NCI-H1930 (cell line): ENCODE data around the gene CCM2L.

Source experiments
- DNase-seq, 2 experiments: peaks; one replicate each; lab custom pipeline; 2025; lab: John Stamatoyannopoulos, UW

CCM2L gene

DNA sequence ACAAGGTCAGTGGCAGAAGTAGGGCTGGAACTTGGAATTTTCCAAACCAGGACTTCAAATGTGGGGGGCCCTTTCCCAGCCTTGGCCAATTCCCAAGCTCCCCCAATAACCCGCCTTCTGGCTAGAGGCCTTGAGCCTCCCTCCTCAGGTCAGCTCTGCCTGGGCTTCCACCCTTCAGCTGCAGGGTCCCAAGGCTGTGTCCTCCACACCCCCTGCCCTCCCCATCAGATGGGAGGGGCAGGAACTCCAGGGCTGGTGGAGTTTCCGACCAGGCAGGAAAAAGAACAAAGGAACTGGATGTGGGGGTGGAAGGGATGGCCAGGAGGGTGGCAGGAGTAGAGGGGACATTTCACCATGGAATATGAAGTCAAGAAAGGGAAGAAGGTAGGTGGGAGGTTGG lies at the start of gene CCM2L:
TSS of gene CCM2L (plus strand) at position 338 of the 400 bp plus-strand sequence. CDS start at position 355, 17 bp downstream.
- DNase-seq = no peak

DNA sequence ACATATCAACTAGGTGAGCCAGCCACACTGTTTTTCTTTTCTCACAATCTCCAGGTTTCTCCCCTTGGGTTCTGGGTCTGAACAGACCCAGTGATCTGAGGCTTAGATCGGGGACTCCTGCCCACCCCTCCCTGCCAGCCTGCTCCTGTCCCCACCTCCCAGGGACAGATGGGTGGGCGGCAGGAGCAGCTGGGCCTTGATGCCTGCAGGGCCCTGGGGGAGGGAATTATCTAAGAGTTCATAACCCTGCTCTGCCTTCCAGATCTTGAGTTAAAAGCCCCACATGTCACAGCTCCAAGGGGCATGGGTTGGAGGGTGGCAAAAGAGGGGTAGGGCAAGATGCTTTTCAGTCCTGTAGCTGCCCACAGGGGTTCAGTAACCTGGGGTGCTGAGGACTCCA lies 47.5 kb upstream of the CCM2L start:
- no peak for DNase-seq

DNA sequence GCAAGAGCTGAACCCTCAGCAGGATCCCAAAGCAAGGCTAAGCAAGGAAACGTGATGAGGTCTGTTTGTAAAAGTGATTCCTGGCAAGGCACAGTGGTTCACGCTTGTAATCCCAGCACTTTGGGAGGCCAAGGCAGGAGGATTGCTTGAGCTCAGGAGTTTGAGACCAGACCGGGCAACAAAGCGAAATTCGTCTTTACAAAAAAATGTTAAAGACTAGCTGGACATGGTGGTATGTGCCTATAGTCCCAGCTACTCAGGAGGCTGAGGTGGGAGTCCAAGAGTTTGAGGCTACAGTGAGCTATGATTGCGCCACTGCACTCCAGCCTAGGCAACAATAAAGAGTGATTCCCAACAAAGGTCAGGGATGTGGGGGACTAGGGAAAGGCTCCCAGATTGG lies 46.3 kb upstream of the CCM2L start:
- no peak for DNase-seq

DNA sequence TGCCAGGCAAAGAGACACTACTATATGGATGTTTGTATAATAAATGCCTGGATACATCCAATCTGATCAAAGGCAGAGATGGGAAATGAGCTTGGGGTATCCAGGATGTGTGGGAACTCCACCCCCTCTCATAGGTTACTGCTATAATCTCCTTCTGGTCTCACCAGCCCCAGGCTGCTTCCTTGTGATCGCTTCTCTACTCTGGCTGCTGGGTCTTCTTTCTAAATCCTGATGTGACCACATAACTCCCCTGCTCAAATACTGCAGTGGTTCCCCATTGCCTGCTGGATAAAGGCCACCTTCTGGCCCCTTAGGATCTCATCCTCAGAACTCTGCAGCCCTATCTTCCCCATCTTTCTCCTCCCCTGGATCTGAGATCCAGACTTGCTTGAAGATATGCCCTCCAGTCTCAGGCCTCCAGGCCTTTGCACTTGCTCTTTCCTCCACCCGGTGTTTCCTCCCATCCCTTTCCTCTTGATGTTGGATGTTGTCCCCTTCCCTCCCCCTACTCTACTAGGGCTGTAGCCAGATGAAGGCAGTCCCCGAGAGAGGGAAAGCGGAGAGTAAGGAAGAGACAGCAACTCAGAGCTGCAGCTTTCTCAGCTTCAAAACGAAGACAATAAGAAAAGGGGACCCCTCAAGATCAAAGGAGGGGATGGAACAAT lies 43.1 kb upstream of the CCM2L start:
- DNase-seq = no peak

DNA sequence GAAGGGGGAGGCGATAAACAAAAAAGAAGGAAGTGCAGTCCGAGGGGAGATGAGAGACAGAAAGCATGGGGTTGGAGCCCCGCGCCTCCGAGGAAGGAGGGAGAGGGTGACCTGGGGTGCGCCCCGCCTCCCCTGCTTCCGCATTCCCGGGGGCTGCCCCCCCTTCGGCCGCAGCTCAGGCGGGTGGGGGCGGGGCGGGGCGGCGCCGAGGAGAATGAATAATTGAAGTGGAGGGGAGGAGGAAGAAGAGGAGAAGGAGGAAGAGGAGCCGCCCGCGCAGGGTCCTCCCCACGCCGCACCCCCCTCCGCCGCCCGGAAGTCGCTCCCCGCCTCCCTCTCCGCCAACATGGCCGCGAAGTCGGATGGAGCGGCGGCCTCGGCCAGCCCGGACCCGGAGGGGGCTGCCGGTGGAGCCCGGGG lies 42.4 kb upstream of the CCM2L start, which contains the start of gene XKR7:
TSS of gene XKR7 (plus strand) at position 322 of the 420 bp plus-strand sequence. CDS start at position 347, 25 bp downstream.
- DNase-seq = peak; percentile 48 to 67

DNA sequence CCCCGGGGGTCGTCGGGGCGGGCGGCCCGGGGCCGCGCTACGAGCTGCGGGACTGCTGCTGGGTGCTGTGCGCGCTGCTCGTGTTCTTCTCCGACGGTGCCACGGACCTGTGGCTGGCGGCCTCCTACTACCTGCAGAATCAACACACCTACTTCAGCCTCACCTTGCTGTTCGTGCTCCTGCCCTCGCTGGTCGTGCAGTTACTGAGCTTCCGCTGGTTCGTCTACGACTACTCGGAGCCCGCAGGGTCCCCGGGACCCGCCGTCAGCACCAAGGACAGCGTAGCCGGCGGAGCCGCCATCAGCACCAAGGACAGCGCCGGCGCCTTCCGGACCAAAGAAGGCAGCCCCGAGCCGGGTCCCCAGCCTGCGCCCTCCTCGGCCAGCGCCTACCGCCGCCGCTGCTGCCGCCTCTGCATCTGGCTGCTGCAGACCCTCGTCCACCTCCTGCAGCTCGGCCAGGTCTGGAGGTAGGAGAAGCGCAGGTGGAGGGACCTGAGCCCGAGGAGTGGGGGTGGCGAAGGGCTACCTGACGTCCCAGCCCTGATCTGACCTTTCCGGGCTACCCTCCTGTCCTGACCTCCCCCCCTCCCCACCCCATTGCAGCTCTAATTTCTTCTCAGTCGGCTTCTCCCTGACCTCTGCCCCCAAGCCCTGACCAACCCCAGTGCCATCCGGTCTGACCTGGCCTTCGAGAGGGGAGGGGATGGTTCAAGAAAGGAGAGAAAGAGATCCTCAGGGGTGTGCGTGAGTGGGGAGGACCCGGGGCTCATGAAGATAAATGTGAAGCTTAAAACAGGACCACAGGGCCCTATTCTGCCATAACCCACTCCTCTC lies 41.7 kb upstream of the CCM2L start:
- no peak for DNase-seq

DNA sequence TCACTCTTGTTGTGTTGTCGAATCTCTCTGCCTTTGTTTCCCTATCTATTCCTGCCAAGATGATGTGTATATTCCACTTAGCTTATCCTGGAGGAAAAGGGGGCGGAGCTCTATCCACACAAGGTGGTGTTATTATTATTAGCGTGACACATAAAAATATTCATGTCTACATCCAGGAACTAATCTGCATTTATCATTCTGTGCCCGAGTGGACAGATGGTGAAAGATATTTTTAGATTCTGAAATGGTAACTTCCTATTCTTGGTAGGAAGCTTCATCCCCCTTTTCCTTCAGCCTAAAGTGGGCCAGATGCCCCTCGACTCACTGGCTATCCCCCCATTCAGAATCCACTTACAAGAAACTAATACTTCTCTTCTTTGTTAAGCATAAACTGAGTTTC lies 40.2 kb upstream of the CCM2L start:
- DNase-seq = no peak

DNA sequence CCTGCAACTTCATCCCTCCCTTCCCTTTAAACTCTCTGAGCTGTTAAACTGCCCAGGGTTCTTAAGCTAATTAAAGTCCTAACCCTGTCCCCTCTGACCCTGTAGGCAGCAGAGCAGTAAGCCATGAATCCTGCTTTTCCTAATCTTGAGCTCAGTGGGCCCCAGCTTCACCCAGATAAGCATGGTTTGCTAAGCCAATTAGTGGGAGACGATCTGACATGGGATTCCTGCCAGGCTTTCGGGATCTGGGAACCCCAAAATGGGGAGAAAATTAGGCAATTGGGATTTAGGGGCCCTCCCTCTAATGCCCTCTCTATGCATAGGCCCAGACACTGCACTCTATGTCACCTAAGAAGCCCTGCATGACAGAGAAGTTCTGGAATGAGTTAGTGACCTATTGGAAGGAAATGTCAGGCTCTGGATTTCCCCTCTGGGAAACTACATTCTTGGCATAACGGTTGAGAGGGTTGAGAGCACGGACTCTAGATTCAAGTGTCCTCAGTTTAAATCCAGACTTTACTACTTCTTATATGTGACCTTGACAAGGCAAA lies 37.7 kb upstream of the CCM2L start:
- no peak for DNase-seq

DNA sequence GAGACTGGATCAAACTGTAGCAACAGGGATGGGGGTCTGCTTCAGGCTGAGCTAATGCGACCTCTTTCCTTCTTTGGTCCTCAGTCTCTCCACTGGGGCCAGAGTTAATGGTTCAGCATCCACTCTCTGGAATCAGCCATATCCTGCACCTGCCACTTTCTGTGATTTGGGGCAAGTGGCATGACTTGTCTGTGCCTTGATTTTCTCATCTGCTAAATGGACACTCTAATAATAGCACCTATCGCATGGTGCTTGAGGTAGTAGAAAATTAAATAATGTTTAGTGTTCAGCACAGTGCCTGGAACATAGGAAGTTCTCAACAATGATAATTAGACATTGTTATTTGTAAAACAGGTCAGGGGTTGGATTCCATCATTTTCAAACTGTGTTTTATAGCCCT lies 35.9 kb upstream of the CCM2L start:
- DNase-seq = no peak

DNA sequence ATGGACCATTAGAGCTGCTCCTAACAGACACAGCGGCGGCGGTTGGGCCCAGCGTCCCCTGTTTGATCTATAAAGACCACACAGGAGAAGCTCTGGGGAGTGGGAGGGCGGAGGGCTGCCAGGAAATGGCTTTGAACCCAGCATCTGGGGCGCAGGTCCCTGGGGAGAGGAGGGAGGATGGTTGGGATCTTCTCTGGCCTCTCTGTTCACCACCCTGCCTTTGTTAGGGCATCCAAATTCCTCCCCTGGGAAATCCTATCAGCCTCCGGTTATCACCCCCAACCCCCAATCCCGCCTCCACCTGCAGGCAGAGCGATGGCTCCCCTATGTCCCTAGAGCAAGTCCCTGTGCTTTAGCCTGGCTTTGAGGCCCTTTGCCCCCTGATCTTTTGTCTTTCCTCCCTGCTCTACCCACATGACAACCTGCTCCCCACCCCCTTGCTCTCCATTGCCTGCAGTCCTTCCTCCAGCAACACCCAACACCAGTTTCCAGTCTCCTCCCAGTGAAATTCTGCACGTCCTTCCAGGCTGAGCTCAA lies 35.2 kb upstream of the CCM2L start:
- no peak for DNase-seq

DNA sequence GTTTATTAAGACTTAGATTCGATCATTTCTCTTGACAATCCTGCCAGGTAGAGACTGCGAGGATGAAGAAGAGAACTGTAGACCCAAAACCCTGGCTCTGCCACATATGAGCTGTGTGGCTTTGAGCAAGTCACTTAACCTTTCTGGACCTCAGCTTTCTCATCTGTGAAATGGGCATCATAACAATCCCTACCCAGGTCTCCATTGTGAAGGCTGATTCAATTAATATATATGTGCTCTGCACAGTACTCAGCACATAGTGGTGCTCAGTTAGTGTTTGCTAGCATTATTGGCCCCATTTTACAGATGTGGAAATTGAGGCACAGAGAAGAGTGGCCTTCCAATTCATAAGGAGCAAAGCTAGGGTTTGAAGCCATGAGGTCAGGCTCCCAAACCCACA lies 34.4 kb upstream of the CCM2L start:
- no peak for DNase-seq

DNA sequence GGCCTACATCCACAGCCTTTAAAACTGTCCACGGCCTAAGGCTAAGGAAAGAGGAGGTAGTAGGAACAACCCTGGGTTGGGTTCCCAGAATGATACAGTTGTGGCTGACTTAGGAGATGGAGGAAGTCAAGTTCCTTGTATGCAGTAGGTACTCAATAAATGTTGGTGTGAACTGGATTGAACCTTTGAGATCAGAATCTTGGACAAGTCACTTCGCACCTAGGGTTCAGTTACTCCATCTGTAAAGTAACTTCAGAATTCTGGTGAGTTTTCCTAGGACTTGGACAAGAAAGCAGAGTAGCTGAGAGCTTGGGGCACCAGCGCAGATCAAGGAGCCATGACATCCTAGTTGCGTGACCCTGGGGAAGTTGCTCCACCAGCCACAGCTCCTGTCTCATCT lies 33.2 kb upstream of the CCM2L start:
- no peak for DNase-seq

DNA sequence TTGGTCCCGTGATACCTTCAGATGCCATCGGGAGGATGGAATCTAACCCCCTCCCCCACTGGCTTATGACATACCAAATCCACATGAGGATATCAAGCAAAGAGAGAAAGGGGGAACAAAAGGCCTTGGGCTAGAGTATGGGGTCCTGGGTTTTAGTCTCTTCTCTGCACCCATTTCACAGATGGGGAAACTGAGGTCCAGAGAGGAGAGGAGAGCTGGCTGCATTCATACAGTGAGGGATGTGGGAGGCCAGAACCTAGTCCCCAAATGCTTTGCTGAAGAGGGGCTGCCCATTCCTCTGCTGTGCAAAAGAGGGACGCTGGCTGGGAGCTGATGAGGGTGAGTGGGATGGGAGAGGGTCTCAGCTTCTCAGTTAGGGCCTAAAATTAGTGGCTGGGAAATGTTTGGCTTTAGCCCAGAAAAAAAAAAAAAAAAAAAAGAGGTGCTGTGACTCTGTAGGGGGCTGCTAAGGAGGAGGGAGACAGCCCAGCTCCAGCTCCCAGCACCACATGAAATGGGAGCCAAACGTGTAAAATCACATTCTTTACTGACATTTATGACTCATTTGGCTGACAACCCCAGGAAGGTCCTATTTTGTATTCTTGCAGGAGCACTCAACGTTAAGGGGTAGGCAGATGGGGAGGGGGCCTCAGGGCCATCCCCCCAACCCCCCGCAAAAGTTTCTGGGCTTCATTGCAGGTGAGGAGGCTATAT lies 30.4 kb upstream of the CCM2L start:
- DNase-seq = no peak

DNA sequence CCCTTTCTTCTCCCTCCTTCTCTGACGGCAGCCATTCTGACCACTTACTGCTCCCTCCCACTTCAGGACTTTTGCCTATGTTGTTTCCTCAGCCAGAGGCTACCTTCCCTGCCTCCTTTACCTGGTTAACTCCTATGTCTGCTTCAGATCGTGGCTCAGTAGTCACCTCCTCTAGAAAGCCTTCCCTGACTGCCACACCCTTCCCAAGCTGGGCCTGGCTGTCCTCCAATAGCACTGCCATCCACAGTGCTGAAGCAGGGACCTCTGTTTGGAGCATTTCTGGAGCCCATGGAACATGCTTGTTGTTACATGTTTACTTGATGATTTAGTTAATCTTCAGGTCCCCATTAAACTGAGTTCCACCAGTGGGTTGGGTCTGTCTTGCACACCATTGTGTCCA lies 28.5 kb upstream of the CCM2L start:
- no peak for DNase-seq

DNA sequence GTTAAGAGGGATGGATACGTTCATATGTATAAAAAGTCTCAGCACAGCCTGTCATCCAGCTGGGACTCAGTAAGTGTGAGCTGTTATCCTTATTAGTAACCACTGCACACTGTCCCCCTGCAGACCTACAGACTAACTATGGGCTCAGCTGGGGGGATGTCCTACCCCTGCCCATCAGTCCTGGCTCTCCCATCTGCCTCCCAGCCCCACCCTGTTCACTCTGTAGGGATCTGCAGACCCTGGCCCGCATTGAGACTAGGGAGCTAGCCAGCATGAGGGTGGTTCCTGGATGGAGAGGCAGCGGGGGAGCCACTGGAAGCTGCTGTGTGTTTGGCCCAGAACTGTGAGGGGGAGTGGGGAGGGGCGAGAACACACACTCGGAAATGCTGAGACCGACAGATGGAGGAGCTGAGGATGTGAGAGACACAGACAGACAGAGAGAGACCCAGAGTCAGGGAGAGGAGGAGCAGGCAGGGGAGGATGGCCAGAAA lies 25.2 kb upstream of the CCM2L start:
- no peak for DNase-seq

DNA sequence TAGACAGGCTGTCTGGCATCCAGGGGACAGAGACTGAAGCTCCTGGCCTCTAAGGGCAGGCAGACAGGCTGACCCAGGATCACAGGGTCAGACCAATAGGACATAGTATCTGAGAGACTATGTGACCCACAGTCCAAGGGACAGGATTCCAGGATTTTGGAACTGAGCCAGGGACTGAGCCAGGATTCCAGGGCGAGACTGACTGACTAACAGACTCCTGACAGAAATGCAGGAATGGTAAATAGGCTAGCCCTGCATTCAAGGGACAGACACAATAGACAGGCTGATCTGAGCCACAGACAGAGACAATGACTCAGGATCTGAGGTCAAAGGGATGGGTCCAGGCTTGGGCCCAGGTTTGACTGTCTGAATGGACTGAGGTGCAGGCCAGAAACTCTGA lies 22.5 kb upstream of the CCM2L start:
- DNase-seq = no peak

DNA sequence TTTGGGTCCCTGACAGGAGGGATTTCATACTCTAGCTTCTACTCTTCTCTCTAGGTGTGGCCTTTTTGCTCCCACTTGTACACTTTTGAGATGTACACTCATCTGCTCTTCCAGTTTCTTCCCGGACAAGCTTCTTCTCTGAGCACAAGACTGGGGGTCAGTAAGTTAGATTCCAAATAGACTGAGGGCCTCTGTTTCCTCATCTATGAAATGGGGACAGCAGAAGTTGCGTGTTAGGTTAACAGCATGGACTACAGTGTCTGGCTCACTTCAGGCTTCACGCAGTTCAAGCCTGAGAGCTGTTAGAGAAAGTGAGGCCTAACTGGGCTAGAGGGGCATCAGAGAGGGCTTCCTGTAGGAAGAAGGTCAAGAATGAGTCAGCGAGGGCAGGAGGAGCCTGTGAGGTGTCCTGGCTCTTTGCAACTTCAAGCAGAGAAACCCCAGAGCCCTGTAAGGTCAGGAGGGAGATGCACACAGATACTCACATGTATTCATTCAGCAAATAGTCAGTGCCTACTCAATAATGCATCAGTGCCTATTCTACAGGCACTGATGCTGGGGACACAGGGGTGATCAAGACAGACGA lies 21.7 kb upstream of the CCM2L start:
- no peak for DNase-seq

DNA sequence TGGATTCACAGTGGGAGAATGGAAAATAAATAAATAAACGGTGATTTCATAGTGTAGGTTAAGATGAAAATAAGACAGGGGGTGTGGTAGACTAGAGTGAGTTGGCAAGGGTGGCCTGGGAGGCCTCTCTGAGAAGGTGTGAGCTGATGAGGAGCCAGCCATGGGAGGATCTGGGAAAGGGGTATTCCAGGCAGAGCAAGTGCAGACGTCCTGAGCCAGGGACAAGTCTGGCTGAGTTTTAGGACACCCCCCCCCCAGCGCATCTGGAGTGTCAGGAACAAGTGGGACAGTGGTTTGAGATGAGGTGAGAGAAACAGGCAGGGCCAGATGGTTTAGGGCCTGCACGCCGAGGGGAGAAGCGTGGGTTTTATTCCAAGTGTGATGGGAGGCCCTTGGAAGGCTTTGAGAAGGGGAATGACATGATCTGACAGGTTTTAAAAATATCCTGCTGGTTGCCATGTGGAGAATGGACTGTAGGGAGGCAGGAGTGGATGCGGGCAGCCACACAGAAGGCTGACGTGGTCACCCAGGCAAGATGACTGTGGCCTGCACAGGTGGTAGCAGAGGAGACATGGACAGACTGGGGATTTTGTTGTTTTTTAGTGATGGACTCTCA lies 21.1 kb upstream of the CCM2L start:
- no peak for DNase-seq

DNA sequence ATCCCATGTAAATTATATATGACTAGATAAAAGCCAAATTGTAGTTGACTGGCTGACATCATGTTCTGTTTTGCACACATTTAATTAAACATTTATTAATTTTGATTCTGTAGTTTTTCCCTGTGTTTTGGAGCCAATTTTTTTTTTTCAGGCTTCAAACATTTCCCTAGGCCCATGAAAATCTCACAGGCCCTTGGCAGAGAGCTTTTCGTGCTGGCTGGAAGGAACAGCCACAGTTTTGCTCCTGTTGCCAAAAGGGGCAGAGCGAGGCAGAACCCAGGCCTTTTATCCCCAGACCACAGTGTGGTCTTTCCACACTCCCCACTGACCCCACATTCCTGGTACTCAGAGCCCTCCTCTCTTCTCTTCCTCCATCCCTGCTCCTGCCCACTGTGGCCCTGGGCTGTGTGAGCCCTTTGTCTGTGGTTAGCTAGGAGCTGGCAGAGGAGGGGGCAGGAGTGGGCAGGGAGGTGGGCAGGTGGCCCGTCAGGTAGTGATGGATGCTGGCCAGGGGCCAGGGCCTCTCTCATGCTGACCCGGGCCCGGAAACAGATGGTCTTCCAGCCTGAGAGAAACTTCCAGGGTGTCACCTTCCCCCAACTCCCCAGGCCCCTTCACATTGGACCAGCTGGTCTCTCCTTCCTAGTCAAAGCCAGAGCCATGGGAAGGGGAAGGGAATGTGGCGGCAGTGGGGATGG lies 19.4 kb upstream of the CCM2L start:
- no peak for DNase-seq

DNA sequence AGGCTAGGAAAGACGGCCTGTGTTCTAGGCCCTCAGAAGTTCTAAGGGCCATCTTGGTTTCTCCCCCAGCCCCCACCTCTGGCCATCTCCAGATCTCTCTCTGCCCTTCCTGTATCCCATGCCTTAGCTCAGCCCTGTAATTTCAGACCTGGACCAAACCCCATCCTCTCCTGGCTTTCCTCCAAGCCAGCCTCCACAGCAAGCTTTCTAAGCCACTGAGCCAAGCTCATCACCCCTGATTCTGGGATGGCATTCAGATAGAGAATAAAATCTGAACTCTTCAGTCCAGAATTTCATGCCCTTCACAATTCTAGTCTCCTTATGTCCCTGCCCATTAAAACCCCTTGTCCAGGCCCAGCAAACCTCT lies 18.9 kb upstream of the CCM2L start:
- DNase-seq = no peak

DNA sequence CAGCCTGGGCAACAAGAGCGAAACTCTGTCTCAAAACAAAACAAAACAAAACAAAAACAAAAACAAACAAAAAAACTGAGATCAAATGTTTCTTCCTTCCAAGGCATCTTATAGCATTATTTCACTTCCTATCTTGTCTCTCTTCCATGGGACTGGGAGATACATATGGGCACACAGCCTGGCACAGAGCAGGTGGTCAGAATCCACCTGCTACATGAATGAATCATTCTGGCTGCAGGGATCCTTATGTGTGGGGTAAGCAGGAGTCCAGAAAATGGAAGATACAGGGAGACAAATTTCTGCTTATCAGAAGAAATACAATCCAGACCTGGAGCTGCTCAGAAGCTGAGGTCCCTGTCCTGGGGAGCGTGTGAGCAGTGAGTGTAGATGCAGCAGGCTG lies 18.2 kb upstream of the CCM2L start:
- DNase-seq = no peak
